GM12865 (cell line): ENCODE results near the gene TCF23.

Experiments
- DNase-seq: peaks from one replicate; pipeline ENCODE4 v3.0.0; 2010; ENCODE audit warnings: low read depth
- H3K4me3 ChIP-seq: 2 replicates; pipeline ENCODE4 v1.5.1; 2011; ENCODE audit warnings: mild to moderate bottlenecking, low read depth, low read length, control low read depth
- TF ChIP-seq, protein P1 (sequence below): IDR thresholded peaks from 2 replicates; pipeline ENCODE4 v1.5.1; 2011; ENCODE audit warnings: low read length, control low read depth, low read depth, inconsistent platforms; ENCODE audit not compliant: insufficient read depth; ENCODE audit errors: missing control alignments

The TCF23 gene

DNA sequence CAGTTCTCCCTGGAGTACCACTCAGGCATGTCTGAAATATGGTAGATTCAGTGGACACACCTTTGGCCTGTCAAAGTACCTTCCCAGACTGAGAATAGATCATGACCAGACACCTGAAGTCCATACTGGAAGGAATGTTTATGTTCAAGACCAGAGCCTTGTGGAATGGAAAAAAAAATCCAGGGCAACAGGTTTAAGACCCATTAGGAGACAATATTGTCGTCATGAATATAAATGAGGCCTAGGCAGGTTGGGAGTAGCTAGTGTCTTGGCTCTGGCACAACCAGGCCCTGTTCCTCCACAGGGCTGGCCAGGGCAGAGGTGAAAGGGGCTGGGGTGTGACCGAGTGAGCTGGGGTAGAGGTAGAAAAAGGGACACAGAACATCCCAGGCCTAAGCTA is 49.8 kb downstream of the TCF23 start:
- TF ChIP-seq, protein P1, sequence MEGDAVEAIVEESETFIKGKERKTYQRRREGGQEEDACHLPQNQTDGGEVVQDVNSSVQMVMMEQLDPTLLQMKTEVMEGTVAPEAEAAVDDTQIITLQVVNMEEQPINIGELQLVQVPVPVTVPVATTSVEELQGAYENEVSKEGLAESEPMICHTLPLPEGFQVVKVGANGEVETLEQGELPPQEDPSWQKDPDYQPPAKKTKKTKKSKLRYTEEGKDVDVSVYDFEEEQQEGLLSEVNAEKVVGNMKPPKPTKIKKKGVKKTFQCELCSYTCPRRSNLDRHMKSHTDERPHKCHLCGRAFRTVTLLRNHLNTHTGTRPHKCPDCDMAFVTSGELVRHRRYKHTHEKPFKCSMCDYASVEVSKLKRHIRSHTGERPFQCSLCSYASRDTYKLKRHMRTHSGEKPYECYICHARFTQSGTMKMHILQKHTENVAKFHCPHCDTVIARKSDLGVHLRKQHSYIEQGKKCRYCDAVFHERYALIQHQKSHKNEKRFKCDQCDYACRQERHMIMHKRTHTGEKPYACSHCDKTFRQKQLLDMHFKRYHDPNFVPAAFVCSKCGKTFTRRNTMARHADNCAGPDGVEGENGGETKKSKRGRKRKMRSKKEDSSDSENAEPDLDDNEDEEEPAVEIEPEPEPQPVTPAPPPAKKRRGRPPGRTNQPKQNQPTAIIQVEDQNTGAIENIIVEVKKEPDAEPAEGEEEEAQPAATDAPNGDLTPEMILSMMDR, result no peak
- H3K4me3 ChIP-seq, result no peak overlapping the region
- DNase-seq, result no peak

DNA sequence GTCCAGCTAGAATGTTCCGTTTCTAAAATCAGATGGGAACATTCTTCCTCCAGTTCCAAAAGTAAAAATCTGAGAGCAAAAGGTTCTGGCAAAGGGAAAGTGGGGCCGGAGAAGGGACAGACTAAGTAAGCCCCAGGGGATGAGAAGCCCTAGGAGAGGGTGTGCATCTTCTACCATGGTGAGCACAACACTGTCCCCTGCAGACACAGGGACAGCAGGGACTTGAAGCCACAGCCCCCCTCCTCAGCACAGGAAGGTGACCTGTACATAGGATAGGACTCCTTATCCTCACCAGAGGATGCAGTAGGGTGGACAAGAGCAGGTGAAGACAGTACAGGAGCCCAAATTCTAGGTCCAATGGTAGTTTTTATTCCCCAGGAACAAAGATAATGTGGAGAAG is 50.4 kb downstream of the TCF23 start:
- H3K4me3 ChIP-seq, result no peak overlapping the region
- TF ChIP-seq, protein P1, result no peak
- no peak for DNase-seq

DNA sequence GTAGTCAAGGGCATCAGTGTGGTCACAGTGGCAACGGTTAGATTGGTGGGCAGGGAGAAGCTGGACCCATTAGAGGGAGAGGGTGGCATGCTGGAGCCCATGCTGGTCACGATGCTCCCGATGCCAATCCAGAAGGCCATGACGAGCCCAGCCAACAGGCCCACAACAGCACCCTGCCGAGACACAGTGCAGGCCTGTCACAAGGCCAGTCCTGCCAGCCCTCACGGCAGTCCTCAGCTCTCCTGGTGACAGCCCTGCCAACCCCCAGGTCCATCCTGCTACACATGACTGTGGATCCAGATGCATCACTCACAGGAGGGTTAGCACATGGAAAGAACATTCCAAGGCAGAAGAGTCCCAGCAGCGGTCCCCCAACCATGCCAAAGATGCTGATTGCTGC is 52.9 kb downstream of the TCF23 start:
- DNase-seq, result no peak
- H3K4me3 ChIP-seq, result no peak overlapping the region
- TF ChIP-seq, protein P1, result no peak

DNA sequence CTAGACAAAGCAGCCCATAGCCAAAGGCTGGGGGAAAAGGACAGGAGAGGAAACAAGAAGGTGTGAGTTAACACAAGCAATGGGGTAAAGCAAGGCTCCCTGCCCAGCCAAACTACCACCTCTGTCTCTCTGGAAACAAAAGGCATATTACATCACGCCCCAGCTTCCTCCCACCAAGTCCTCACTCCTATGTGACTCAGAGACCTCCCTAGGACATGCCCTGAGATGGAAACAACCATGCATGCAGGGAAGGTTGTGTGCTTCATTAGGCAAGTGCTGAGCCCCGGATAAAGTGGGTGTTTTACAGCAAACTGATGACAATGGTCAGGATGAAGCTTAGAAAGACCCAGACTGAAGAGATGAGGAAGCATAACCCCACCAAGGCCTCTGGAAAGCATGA is 54.0 kb downstream of the TCF23 start:
- H3K4me3 ChIP-seq, result no peak overlapping the region
- TF ChIP-seq, protein P1, result no peak
- DNase-seq, result no peak

GRCh38 chr2:27203741-27204140 is 54.9 kb downstream of the TCF23 start:
- no peak overlapping the region for H3K4me3 ChIP-seq
- TF ChIP-seq, protein P1, result no peak
- DNase-seq, result no peak

DNA sequence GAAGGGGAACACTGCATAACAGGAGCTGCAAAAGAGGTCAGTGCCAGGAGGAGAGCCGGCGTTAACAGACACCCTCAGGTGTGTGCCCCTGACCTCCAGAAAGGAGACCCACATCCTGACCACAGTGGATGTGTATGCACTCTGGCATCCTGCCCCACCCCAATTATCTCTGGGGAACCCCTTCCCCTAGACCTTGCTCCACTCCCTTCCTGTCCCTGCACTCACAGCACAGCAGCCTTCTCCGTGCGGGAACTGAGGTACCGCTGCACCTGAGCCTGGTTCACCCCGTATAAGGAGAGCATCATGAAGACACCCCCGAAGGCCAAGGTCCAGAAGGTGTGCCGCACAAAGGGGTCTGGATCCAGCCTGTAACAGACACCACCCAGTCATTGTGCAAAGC is 55.8 kb downstream of the TCF23 start:
- no peak for DNase-seq
- TF ChIP-seq, protein P1, result no peak
- no peak overlapping the region for H3K4me3 ChIP-seq

DNA sequence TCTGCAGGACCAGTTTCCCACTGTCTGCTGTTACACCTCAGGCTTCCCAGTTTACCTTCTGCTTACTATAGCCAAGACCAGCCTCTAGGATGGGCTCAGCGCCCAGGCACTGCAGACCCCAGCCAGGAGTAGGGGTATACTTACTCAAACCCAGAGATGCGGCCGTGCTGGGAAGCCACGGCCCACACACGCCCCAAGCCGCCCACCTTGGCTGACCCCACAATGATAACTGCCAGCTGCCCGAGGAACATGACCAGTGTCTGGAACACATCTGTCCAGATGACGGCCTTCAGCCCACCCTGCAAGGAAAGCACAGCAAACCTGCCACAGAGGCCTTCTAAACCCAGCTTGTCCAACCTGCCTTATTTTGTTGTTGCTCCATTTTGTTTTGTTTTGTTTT is 56.4 kb downstream of the TCF23 start:
- TF ChIP-seq, protein P1, result no peak
- no peak for DNase-seq
- no peak overlapping the region for H3K4me3 ChIP-seq
